GM12875 (cell line): ENCODE data around the gene ALLC.
"Not testable (repeated sequence)": the region's sequence is repeated elsewhere in the genome, so short reads cannot be mapped to it uniquely, and the experiment has no call there.

Experiments used
- H3K4me3 ChIP-seq: one replicate; pipeline ENCODE4 v1.5.1; 2011; ENCODE audit warnings: low read depth, low read length, control low read depth
- TF ChIP-seq, protein P1 (sequence below): IDR thresholded peaks from 2 replicates; pipeline ENCODE4 v1.5.1; 2011; ENCODE audit warnings: low read depth, mild to moderate bottlenecking, control low read depth, inconsistent platforms, low read length, moderate library complexity, borderline replicate concordance; ENCODE audit not compliant: insufficient read depth

The ALLC gene

DNA sequence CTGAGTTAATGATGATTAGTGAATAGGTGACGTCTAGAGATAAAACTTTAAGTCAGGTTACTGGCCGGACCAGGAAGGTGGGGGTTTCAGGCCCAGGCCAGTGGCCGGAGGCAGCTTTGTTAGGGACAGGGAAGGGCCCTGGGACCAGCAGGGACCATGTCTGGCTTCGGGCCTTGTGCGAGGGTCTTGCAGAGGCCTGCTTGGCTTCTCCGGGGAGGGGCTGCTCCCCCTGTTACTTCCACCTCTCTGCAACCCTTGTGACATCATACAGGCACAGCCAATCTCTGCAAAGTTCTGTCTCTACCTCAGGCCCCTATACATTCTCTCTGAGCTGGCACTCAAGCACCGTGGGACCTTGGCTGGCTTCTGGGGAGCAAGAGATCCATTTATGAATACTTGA lies at the start of gene ALLC:
Gene ALLC, plus strand, starts transcription at position 320 of the 400 bp plus-strand sequence. CDS start 12,958 bp downstream, outside the sequence.
- TF ChIP-seq, protein P1, sequence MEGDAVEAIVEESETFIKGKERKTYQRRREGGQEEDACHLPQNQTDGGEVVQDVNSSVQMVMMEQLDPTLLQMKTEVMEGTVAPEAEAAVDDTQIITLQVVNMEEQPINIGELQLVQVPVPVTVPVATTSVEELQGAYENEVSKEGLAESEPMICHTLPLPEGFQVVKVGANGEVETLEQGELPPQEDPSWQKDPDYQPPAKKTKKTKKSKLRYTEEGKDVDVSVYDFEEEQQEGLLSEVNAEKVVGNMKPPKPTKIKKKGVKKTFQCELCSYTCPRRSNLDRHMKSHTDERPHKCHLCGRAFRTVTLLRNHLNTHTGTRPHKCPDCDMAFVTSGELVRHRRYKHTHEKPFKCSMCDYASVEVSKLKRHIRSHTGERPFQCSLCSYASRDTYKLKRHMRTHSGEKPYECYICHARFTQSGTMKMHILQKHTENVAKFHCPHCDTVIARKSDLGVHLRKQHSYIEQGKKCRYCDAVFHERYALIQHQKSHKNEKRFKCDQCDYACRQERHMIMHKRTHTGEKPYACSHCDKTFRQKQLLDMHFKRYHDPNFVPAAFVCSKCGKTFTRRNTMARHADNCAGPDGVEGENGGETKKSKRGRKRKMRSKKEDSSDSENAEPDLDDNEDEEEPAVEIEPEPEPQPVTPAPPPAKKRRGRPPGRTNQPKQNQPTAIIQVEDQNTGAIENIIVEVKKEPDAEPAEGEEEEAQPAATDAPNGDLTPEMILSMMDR, result no peak

DNA sequence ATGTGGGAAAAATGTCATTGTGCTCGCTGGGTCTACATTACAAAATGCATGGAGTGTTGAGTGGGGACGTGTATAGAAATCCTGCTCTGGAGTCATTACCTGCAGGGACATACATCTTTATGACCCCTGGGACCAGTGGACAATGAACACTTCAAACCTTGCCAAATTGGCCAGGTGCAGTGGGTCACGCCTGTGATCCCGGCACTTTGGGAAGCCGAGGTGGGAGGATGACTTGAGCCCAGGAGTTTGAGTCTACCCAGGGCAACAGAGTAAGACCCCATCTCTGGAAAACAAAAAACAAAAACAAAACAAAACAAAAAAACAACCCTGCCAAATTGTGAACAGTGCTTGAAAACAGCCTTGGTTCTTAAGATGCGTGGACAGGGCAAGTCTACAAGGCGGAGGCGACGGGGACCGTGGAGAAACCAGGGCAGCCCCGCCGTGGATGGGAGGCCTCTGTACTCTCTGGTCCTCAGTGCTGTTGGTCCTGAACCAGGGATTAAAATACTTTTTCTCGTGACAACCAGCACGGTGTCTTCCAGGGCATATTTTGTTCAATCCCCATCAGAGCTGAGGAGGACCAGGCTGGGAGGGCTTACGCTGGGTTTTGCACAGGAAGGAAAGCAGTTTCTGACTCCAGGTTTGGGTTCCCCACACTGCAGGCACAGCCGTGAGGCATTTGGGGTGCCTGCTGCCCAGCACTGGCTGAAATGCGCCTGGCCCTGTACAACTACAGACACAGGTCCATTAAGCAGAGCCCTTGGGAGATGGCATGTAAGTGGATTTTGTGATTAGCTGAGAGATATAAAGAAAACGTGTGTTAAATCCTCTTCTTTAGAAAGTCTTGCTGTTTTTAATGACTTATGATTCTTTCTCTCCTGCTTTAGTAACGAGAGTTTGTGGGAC lies 49.4 kb upstream of the ALLC start:
- no peak overlapping the region for H3K4me3 ChIP-seq
- TF ChIP-seq, protein P1, result no peak

More for the DNA sequence above, at the start of gene ALLC:
- H3K4me3 ChIP-seq, result no peak within 1 kb of the TSS

DNA sequence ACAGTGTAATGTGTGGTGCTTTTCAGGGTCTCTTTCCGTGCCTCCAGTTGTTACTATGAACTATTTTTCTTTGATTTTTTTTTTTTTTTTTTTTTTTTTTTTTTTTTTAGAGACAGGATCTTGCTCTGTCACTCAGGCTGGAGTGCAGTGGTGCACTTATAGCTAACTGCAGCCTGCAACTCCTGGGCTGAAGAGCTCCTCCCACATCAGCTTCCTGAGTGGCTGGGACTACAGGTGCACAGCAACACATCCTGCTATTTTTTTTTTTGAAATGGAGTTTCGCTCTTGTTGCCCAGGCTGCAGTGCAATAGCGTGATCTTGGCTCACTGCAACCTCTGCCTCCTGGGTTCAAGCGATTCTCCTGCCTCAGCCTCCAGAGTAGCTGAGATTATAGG lies 48.7 kb upstream of the ALLC start:
- H3K4me3 ChIP-seq, result not testable (repeated sequence)

DNA sequence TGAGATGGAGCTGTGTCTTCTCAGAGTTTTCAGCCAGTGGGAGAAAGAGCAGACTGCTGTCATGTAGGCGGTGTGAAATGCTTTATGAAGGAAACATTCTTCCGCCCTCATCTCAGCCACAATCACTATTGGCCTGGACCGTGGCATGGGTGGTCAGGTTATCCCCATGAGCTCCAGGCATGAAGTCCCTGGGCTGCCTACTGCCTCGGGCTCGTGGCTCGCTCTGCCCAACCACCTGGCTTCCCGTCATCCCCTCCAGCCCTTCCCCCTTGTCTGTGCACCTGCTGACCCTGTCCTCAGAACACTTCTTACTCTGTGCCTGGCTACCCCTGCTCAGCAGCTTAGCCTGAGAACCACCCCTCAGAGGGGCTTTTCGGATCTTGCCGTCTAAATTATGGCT lies 47.6 kb upstream of the ALLC start:
- TF ChIP-seq, protein P1, result no peak
- H3K4me3 ChIP-seq, result no peak overlapping the region

DNA sequence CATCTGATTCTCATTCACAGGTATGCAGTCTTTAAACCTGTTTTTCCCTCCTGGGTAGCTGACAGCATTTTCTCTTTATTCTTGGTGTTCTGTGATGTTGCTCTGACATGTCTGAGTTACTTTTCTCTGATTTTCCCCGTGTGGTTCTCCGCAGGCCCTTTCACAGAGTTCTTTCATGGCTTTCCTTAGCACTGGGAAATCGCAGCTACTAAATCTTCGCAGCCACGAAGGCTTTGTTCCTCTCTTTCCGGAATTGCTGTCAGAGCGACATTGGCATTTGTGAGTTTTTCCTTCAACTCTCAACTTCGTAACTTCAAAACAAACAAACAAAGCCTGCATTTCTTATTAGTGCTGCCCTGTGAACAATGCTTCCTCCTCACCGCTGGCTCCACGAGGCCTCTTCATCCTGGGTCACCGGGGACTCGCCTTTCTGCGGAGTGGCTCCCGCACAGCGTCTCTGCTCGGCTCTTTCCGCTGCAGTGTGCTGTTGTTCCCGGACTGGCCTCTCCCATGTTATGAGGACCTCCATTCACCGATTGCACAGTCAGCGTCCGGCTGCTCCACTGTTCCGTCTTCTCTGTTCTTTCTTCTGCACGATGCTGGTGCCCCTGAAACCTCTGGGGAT lies 47.0 kb upstream of the ALLC start:
- TF ChIP-seq, protein P1, result no peak
- no peak overlapping the region for H3K4me3 ChIP-seq

DNA sequence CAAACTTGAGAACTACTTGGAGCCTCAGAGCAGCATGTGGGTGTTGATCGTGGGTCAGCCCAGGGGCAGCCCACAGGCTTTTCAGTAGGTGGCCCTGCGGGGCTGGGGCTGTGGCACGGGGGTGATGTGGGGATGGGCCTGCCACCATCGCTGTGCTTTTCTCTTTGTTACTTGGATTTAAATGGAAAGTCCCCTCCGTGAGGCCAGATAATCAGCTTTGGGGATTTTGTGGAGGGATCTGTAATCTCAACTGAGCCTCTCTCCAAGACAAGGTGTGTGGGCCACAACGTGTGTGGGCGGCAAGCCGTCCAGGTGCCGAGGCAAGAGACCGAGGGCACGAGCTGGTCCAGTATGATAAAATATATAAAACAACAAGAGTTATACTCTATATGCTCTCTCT lies 46.4 kb upstream of the ALLC start:
- TF ChIP-seq, protein P1, result no peak
- no peak overlapping the region for H3K4me3 ChIP-seq

DNA sequence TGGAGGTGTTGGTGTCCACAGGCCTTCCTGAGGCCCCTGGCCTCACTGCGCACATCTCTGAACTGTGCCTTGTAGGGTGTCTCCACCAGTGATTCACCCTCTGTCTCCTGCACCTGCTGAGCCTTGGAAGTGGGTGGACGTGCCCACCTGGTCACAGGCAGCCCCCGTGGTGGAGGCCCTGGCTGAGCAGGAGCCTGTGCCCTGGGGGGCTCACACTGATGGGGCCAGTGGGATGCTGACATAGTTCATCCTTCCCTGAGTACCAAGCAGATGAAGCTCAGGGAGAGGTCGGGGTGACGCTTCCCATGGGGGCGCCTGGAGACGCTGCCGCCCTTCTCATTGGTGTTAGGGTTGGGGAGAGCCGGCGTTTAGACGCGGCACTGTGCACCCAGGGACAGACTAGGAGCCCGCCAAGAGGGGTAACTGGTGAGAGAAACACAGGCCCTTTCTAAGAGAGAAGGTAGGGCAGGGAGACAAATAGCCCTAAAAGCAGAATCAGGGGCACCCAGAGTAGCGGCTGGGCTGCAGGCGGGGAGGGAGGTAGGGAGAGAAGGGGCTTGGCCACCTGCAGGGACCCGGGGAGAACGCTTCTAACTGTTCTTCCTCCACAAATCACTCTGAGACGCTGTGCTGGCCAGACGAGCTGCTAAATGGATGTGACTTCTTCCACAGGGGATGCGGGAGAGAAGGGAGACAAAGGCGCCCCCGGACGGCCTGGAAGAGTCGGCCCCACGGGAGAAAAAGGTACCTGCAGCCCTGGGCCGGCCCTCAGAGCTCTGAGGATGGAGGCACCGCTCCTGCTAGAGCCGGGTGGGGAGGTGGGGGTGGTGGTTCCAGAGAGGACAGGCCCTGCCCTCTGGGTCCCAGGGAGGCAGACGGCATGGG lies 45.1 kb upstream of the ALLC start:
- TF ChIP-seq, protein P1, result no peak
- H3K4me3 ChIP-seq, result no peak overlapping the region
